ENCODE results near the gene BCAS1.

BCAS1 gene

DNA sequence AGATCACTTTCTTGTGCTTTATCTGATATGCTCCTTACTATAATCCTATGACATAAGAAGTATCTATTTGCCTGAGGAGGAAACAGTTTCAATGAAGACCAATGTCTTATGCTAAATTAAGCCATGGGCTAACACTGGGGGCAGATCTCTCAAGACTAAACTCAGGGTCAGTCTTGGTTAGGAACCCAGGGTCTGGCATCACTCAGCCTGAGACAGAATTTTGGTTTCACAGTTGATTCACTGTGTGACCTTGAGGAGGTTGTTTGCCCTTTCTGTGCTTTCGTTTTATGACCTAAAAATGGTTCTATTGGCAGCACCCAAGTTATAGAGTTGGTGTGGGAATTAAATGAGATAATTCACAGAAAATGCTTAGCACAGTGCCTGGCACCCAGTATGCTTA is 4.9 kb upstream of the BCAS1 start:
- no peak for TF ChIP-seq EZH2phosphoT487 (IDR thresholded peaks at IDR 0.05; ENCODE audit: low read depth)
- TF ChIP-seq, protein P1, sequence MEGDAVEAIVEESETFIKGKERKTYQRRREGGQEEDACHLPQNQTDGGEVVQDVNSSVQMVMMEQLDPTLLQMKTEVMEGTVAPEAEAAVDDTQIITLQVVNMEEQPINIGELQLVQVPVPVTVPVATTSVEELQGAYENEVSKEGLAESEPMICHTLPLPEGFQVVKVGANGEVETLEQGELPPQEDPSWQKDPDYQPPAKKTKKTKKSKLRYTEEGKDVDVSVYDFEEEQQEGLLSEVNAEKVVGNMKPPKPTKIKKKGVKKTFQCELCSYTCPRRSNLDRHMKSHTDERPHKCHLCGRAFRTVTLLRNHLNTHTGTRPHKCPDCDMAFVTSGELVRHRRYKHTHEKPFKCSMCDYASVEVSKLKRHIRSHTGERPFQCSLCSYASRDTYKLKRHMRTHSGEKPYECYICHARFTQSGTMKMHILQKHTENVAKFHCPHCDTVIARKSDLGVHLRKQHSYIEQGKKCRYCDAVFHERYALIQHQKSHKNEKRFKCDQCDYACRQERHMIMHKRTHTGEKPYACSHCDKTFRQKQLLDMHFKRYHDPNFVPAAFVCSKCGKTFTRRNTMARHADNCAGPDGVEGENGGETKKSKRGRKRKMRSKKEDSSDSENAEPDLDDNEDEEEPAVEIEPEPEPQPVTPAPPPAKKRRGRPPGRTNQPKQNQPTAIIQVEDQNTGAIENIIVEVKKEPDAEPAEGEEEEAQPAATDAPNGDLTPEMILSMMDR (IDR thresholded peaks at IDR 0.05; ENCODE audit: low read depth, low read length) = no peak
- Histone ChIP-seq H3K4me2 (ENCODE audit: low read length) (no peak overlapping the region), H3K4me1 (ENCODE audit: low read length) (no peaks in the 10 kb centered on the region)

DNA sequence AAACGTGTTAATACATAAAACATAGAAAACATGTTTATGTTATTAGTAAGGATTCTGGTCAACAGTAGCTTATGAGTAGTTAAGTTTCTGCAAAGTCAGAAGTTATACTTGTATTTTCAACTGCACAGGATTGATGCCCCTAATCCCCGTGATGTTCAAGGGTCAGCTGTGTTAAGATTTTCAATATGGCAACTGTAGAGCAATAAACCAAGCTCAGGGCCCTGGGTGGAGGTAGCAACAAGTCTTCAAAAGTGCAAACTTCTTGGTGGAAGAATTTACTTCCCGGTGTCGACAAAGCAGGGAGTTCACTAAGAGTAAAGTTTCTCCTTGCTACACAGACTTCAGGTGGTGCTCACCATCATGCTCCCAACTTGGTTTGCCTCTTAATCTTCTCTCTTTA is 4.1 kb upstream of the BCAS1 start:
- Histone ChIP-seq H3K4me2 (ENCODE audit: low read length) (no peak overlapping the region), H3K9me3 (ENCODE audit: insufficient read depth, low read length) (no peaks in the 10 kb centered on the region), H3K4me1 (ENCODE audit: low read length) (no peaks in the 10 kb centered on the region), H3K9ac (ENCODE audit: low read length) (no peak overlapping the region), H4K20me1 (ENCODE audit: insufficient read depth, low read length) (no peaks in the 10 kb centered on the region), H3K36me3 (replicated peaks; ENCODE audit: low read depth, low read length) (no peaks in the 10 kb centered on the region), H2AFZ (ENCODE audit: low read depth, low read length) (no peak overlapping the region), H3K27ac (ENCODE audit: low read length) (no peak overlapping the region), H3K79me2 (ENCODE audit: low read length) (no peaks in the 10 kb centered on the region), H3K4me3 (ENCODE audit: low read length) (no peak overlapping the region), H3K27me3 (ENCODE audit: low read depth, low read length) (no peaks in the 10 kb centered on the region)
- TF ChIP-seq, protein P1 (IDR thresholded peaks at IDR 0.05; ENCODE audit: low read depth, low read length) = no peak
- TF ChIP-seq EZH2phosphoT487 (IDR thresholded peaks at IDR 0.05; ENCODE audit: low read depth) = no peak

More for the DNA sequence above, 4.9 kb upstream of the BCAS1 start:
- Histone ChIP-seq H3K36me3 (replicated peaks; ENCODE audit: low read depth, low read length) (no peaks in the 10 kb centered on the region), H4K20me1 (ENCODE audit: insufficient read depth, low read length) (no peaks in the 10 kb centered on the region), H3K4me3 (ENCODE audit: low read length) (no peak overlapping the region), H3K9ac (ENCODE audit: low read length) (no peak overlapping the region), H3K9me3 (ENCODE audit: insufficient read depth, low read length) (no peaks in the 10 kb centered on the region), H3K79me2 (ENCODE audit: low read length) (no peaks in the 10 kb centered on the region), H2AFZ (ENCODE audit: low read depth, low read length) (no peak overlapping the region), H3K27me3 (ENCODE audit: low read depth, low read length) (no peaks in the 10 kb centered on the region), H3K27ac (ENCODE audit: low read length) (no peak overlapping the region)

DNA sequence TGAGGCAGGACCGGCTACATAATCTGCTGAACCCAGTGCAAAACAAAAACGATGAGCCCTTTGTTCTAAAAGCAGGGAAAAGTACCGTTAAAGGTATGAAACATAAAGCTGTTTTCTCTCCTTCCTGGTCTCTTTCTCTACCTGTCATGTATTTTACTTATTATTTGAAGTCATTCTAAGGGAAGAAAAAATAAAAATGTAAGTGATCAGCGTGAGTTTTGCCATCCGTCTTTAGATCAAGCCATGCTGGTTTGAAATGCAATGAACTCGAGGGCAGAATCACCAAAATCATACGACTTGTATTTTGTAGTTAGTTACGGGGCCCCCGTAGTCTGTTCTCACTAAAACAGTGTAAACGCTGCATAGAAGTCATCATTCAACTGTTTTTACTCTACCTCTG is 2.9 kb upstream of the BCAS1 start:
- no peaks in the 10 kb centered on the region for H3K27me3 ChIP-seq (ENCODE audit: low read depth, low read length)
- no peaks in the 10 kb centered on the region for H3K79me2 ChIP-seq (ENCODE audit: low read length)
- H3K36me3 ChIP-seq (replicated peaks; ENCODE audit: low read depth, low read length) = no peaks in the 10 kb centered on the region
- no peaks in the 10 kb centered on the region for H4K20me1 ChIP-seq (ENCODE audit: insufficient read depth, low read length)
- H3K9me3 ChIP-seq (ENCODE audit: insufficient read depth, low read length) = no peaks in the 10 kb centered on the region
- no peak overlapping the region for H3K9ac ChIP-seq (ENCODE audit: low read length)
- H3K4me2 ChIP-seq (ENCODE audit: low read length) = no peak overlapping the region
- no peak overlapping the region for H3K27ac ChIP-seq (ENCODE audit: low read length)
- no peaks in the 10 kb centered on the region for H3K4me1 ChIP-seq (ENCODE audit: low read length)
- TF ChIP-seq EZH2phosphoT487 (IDR thresholded peaks at IDR 0.05; ENCODE audit: low read depth) = no peak
- TF ChIP-seq, protein P1 (IDR thresholded peaks at IDR 0.05; ENCODE audit: low read depth, low read length) = no peak
- H3K4me3 ChIP-seq (ENCODE audit: low read length) = no peak overlapping the region
- no peak overlapping the region for H2AFZ ChIP-seq (ENCODE audit: low read depth, low read length)

DNA sequence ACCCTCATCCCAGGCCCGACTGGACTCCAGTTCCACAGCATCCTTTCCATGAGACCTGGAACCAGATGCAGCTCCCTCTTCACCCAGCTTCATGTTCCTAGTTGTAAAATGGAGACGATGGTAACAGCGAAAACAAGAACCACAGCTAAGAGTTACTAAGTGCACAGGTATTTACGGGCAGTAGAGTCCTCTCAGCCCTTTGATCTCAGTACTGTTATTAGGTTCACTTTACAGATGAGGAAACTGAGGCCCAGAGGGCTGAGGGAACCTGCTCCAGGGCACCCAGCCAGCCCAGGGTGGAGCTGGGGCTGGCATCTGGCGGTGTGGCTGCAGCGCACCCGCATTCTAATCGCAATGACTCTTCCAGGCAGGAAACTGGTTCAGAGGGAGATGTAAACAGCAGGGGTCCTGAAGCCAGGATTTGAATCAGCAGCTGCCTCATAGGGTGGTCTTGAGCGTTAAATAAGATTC is 858 bp downstream of the BCAS1 start:
- Histone ChIP-seq H3K27ac (ENCODE audit: low read length) (no peak overlapping the region), H3K27me3 (ENCODE audit: low read depth, low read length) (no peaks in the 10 kb centered on the region), H3K4me2 (ENCODE audit: low read length) (no peak overlapping the region), H3K9ac (ENCODE audit: low read length) (no peak overlapping the region), H3K4me3 (ENCODE audit: low read length) (no peak overlapping the region), H3K9me3 (ENCODE audit: insufficient read depth, low read length) (no peaks in the 10 kb centered on the region), H3K79me2 (ENCODE audit: low read length) (no peaks in the 10 kb centered on the region), H3K36me3 (replicated peaks; ENCODE audit: low read depth, low read length) (no peaks in the 10 kb centered on the region), H4K20me1 (ENCODE audit: insufficient read depth, low read length) (no peaks in the 10 kb centered on the region), H2AFZ (ENCODE audit: low read depth, low read length) (no peak overlapping the region), H3K4me1 (ENCODE audit: low read length) (peaks cover 34% of the 10 kb centered on the region)
- no peak for TF ChIP-seq EZH2phosphoT487 (IDR thresholded peaks at IDR 0.05; ENCODE audit: low read depth)
- TF ChIP-seq, protein P1 (IDR thresholded peaks at IDR 0.05; ENCODE audit: low read depth, low read length) = no peak

Measured in OCI-LY3 (cell line).